Measurements from ENCODE around the gene ERCC5.
A peak's percentile ranks its signal among the peaks of the same experiment; 100 is the strongest.

The ERCC5 gene

DNA sequence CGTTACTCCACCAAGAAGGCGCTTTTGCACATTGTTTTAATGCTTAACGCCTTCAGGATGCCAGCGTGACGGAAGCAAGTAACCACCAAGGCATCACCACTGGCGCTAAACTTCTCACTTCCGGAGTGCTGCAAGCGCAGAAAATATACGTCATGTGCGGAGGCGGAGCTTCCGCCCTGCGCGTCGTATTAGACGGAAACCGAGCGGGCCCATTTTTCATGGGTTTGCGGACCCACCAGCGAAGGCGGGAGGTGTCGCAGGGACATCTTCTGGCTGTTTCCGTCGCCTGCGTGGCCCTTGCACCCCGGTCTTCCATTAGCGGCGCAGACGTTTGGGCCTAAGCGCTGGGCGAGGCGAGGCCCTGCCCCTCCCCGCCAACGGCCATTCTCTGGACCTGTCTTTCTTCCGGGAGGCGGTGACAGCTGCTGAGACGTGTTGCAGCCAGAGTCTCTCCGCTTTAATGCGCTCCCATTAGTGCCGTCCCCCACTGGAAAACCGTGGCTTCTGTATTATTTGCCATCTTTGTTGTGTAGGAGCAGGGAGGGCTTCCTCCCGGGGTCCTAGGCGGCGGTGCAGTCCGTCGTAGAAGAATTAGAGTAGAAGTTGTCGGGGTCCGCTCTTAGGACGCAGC is at the start of gene ERCC5:
TSS of gene ERCC5 (plus strand) at position 403 of the 631 bp plus-strand sequence. CDS start 235 bp downstream, outside the sequence.
- DNase-seq = peak; percentile 97

DNA sequence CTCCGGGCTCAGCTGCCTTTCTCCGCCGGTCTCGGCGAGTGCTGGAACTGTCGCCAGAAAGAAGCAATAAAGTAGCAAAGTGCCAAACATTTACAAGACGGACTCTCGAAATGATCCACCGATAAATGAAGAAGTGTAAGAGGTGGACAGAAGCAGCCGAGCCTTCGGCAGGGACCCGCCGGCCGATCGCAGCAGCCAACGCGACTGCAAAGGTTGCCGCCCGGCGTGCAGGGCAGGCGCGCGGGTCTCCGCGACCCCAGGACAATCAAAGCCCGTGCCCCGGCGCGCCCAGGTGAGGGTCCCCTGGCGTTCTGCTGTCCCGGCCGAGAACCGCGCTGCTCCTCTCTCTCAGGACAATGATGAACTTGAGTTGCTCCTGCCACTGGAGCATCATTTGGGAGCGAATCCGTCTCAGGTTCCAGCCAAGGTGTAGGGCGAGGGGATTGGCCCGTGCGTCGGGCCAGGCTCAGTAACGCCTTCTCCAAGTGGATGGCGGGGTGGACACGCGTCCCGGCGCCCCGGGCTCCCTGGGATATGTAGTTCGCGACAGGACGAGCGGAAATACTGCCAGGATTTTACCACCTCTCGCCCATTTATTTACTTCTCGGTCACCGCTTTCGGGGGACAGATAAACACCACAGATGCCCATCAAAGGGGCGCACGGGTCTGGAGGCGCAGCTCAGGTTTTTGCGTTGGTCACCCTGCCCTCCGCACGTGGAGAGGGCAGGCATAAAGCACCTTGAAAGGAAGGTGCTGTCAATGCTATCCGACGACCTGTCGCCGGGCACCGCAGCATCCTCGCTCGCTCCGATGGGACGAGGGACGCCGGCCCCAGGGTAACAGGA is 47.0 kb upstream of the ERCC5 start, which contains the start of the genes BIVM and POGLUT2:
TSS of gene BIVM (plus strand) at position 539 of the 845 bp plus-strand sequence. CDS start 8,149 bp downstream, outside the sequence.
TSS of gene POGLUT2 (minus strand) at position 396 of the 845 bp plus-strand sequence. CDS start at position 90, 306 bp downstream.
- DNase-seq = peak; percentile 92

DNA sequence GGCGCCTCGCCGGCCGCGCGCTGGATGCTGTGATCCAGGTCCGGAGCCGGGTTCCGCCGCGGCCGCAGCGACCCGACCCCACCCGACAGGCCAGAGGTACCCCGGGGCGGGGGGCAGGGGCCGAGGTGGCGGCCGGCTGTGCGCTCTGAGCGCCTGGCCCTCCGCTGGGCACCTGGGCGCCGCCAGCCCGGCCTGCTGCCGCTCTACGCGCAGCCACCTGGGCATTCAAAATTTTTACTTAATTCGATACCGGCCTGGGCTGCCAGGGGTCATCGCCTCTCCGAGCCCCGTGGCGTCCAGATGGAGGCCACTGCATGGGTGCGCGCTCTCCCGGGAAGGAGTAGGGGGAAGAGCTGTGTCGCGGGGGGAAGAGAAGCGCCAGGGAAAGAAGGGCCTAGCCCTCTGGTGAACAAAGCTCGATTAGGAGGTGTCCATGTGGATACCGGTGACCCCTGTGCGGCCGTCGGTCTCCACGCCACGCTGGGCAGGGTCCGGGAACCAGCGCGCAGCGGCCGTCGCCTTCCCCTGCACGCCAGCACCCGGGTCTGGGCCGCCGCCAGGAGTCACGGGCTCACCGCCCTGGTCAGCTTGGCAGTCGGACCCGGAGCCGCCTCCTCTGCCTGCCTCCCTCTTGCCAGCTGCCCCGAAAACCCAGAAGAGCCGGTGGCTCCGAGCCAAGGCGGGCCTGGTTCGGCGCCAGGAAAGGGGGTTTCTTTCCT is 46.2 kb upstream of the ERCC5 start:
- no peak for DNase-seq

DNA sequence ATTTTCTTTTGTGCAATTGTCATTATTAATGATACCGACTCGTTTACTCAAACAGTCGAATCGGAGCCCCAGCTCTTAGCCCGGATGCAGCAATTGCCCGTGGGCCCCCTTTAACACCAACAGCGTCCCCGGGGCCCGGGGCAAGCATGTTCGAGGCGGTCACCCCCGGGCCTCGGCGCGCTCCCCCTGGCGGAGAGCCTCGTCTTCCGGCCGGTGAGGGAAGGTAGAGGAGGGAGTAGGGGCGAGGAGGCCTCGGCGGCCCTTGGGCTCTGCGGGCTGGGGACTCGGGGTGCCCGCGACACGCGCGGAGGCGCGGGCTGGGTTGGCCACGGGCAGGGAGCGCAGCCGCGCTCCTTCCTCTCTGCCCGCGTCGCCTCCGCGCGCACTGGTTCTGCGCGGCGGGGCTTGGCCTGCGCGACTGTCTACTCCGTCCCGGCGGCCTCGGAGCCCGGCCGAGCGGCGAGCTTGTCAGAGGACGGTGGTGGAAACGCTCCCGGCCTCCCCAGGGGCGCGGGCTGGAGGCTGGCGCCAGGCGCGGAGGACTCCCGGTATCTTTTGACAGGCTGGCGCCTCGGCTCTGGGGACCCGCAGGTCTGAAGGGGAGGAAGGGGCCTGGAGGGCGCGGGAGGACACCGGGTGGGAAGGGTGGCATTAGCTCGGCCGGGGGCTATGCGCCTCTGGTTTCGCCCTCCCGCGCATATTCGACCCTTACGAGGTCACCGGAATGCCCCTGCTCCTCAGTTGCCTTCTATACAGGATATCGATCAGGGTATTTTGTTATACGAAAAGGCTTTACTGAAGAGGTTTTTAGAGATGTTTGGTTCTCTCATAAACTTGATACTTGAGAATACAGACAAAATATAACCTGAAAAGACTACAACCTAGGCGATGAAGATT is 45.4 kb upstream of the ERCC5 start:
- DNase-seq = peak; percentile 88

DNA sequence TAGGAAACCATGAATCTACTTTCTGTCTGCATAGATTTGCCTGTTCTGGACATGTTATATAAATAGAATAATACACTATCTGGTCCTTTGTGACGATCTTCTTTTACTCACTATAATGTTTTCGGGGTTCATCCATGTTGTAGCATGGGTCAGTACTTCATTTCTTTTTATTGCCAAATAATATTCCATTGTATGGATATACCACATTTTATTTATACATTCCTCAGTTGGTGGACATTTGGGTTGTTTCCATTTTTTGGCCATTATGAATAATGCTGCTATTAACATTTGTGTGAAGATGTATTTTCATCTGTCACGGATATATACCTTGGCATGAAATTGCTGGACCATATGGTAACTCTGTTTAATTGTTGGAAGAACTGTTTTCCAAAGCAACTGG is 40.2 kb upstream of the ERCC5 start:
- no peak for DNase-seq

DNA sequence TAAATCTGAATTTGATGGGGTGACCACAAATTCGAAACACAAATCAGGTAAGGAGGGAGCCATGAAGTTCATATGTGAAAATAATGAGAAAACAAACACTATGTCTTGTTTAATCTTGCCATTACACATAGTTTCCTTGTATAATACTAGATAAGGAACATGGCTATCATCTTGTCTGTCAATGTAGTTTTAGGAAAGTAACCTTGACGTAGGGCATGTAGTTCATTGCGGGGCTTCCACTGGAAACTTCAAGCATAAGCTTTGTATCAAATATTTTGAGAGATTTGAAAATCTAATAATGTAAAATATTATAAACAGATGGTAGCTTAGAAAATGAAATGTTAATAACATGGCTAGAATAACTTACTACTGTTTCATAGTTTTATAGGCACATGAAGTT is 38.1 kb upstream of the ERCC5 start:
- no peak for DNase-seq

DNA sequence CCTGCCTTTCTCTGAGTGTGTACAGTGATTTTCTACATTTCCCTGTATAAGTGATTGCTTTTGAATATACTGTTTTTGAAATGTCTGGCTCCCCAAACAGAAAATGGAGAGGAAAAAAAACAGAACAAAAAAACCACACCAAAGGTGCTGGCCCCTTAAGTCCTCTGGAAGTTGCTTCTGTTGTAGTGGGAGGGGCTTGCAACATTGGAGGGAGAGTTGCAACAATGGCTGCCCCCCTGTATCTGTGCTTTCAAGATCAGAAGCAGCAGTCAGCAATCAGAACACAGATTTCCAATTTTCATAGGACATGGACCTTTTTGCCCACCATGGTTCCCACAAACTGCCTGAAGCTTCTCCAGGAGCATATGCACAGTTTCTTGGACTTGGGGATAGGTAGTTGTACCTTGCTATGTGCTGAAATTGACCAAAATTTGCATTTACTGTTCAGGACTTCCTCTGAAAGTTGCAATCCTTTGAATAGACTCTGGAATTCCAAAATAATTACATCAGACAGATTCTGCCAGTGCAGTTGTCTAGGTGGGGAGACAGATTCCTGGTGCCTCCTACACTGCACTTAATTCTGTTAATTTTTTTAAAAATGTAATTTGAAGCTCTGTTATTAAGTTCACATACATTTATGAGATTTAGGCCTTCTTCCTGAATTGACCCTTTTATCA is 33.1 kb upstream of the ERCC5 start:
- no peak for DNase-seq

DNA sequence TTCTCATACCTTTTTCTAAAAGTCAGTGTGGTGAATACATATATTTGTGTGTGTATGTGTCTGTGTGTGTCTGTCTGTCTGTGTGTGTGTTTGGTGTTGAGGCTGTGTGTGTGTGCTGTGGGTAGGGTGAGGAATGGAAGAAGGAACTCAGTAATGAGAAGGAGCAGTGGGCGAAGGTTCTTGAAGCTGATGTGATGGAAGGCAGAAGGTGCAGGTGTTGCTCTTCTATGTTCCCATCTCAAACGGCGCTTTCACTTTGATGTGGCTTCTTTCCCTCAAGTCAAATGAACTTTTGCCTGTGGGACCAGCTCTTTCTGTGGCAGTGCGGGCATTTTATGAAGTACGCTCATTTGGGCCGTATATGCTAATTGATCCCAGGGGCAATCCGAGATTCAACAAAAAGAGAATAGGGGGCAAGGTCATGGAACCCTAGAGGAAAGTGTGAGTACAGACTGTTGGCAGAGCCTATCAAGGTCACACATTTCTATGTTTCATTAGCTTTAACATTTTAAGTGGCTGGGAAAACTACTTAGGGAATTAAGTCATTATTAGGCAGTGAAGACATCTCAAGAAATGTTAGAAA is 31.7 kb upstream of the ERCC5 start:
- no peak for DNase-seq

DNA sequence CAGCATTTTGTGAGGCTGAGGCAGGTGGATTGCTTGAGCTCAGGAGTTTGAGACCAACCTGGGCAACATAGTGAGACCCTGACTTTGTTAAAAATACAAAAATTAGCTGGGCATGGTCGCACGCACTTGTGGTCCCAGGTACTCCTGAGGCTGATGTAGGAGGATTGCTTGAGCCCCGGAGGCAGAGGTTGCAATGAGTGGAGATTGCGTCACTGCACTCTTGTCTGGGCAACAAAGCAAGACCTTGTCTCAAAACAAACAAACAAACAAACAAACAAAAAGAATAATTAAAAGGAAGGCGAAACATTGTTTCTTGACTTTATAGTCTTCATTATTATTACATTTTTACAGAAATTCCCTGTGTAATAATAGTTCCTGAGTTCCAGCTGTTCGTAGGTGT is 31.0 kb upstream of the ERCC5 start:
- no peak for DNase-seq

DNA sequence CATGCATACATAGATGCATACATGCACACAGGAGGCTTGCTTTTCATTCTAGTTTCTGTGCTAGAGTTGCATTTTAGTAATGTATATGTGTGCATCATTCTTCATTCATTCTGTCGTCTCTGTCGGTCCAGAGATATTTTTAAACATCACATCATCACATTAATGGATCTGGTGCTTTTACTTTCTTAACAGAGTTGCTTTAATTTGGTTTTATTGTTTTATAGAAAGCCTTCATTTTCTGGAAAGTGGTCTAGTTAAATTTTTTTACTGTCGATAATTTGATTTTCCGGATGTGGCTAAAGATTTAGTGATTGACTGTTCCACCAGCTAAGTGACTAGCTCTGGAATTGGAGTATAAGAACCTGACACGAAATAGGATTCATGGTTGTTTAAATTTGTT is 30.0 kb upstream of the ERCC5 start:
- no peak for DNase-seq

DNA sequence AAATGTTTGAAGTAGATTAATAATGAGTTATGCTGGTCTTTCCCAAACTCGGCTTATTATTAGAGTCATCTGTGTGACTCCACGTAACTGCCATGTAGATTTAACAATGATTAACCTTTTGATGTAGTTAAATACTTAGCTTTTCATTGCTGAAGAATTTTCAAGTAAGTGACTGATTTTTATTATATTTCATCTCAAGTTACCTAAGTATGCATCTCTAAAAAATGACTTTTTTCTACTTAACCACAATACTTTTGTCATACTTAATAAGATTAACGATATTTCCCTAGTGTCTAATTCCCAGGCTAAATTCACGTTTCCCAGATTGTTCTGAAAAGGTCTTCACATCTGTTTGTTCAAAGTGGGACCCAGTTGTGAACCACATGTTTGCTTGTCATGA is 29.1 kb upstream of the ERCC5 start:
- DNase-seq = no peak

DNA sequence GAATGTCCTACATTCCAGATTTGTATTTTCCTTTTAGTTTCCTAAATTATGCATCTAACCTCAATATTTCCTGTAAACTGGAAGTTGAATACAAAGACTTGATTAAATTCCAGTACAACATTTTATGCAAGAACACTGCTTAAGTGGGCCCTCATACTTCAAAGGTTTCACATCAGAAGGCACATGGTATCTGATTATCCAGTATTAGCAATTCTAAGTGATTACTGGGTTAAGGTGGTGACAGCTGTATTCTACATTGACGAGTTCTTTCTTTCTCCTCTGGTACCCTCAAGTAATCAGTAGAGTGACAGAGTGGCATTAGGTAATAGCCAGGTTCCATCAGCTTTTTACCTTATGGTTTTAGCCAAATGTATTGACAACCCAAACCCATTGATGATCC is 28.6 kb upstream of the ERCC5 start:
- no peak for DNase-seq

DNA sequence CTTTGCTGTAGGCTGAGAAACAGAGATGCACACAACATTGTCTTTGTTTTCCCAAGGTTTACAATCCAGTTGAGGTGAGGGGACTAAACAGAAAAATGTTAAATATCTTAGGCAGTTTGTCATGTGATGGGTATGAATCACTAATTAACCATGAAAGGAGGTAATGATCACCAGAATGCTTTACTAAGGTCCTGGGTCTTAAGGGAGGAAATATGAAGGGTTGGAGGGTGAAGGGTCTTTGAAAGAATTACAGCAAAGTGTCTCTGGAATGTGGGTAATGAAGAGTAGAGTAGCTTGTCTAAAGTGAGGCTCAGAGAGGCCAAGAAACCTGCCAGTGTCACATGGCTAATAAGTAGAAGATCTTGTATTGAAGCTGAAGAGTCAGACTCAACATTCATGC is 27.9 kb upstream of the ERCC5 start:
- DNase-seq = no peak

DNA sequence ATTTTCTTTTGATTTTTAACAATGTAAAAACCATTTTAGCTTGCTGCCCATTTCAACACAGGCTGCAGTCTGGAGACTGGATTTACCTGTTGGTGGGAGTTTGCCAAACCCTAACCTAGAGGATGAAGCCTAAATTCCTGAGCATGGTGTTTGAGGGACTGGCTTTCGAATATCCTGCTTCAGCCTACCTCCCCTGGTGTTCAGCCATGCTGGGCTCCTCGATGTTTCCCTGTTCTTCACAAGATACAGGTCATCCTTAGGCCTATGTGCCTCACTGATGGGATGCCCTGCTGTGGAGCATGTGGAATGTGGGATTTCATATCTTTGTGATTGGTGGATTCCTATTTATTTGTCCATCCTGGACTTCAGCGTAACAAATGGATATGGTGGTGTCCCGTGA is 20.4 kb upstream of the ERCC5 start:
- no peak for DNase-seq

DNA sequence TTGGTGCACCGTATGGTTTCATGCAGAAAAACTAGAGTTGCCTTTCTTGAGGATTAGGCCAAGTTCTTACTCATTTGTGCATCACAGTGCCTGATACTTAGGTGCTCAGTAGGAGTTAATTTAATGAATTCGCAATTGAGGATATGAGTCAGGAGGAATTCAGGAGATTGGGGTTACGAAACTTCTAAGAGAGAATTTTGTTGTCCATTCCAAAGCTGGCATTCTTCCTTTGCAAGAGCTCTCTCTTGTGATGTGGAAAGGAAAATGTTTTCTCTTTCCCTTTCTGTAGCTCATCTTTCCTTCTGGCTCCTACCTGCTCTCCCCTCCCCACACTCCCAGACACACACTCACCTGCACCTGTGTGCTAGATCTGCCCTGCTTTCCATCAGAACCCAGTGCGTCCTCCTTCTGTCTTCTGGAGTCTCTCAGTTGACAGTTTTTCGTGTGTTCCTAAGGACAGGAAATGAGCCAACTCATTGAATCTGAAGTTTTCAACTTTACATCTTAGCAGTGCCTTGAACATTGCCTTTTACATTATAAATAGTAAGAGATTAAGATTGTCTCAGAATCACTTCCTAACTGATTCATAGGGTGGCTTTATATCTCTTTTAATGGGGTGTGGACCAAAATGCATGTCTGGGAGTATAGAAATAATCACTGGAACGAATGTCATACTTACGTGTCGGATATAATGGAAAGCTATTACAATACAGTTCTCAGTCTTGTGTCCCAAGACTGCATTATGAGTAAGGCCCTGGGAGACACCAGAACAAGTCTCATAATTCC is 19.7 kb upstream of the ERCC5 start:
- no peak for DNase-seq

DNA sequence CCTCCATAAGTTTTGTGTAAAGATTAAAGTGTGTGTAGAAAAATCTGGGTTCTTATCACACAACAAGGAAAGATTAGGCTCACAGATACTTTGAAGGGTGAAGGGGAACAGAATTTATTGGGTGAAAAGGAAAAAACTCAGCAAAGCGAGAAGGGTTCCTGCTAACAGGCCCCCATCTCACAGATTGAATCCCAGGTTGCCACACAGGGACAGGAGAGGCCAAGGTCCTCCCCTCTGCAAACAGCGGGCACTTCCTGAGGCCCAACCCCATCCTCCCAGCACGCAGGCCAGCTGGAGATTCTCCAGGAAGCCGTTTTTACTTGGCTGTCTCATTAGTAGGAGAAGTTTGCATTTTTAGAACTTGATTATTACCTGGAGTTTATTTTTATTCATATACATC is 15.2 kb upstream of the ERCC5 start:
- no peak for DNase-seq

DNA sequence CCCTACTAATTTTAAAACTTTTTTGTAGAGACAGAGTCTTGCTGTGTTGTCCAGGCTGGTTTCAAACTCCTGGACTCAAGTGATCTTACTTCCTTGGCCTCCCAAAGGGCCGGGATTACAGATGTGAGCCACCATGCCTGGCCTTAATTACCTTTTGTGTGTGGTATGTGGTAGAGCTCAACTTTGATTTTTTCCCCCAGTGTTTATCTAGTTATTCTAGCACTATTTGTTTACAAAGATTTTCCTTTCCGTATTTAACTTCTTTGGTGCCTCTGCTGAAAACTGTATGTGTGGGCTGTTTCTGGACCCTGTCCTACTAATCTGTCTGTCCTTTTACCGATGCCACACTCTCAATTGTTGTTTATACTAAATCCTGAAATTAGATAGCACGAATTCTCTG is 9.4 kb upstream of the ERCC5 start:
- no peak for DNase-seq

DNA sequence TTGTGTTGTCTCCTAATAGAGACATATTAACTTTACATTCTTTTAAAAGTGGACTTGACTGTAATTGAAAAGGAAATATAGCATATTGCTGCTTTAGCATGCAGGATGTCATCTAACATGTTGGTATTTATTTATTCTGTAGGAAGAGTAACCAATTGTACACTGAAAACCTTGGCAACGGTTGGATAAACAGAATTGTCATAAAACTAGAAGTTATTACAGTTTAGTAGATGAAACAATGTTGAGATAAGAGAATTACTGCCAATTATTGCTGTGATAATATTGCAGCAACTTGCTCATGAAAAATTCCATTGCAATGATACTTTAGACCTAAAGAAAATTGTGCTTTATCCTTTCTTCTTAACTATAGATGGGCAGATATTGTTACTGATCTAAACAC is 7.6 kb upstream of the ERCC5 start:
- DNase-seq = no peak

DNA sequence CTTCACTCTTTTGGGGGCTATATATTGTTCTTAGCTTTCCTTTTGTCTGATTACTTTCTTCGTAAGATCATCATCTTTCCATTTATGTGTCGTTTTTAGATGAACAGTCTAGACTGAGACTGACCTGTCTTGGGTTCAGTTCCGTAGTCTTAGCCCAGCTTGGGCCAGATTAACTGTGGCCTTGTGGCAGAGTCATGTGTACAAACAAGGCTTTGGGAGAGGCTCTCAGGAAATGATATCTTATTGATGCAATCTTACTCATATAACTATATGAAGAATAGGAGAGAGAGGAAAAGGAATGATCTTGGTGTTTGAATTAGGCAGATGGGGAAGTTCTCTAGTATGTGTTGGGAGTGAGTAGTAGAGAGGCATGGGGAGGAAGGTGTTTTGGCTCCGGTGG is 6.8 kb upstream of the ERCC5 start:
- no peak for DNase-seq

DNA sequence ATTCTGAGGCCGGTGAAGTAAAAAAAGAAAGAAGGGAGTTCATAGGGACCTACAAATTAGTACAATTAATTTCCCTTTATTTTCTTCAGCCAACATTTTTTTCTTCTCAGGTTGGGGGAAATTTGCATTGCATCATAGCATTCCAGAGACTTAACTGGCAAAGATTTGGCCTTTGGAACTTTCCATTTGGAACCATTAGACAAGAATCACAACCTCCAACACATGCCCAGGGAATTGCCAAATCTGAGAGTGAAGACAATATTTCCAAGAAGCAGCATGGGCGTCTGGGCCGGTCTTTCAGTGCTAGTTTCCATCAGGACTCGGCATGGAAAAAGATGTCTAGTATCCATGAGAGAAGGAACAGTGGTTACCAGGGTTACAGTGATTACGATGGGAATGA is 6.4 kb upstream of the ERCC5 start:
- no peak for DNase-seq

DNA sequence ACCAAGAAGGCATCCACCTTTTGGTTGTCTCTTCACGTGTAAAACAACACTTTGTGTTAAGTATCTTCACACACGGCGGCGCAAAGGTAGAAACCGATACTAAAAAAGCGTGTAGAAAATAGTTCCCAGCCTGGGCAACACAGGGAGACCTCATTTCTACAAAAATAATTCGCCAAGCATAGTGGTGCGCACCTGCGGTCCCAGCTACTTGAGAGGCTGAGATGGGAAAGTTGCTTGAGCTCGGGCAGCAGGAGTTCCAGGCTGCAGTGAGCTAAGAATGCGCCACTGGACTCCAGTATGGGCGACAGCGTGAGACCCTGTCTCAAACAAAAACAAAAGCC is 573 bp upstream of the ERCC5 start:
- DNase-seq = no peak

Data from activated CD4-positive, alpha-beta T cell treated with anti-CD3 and anti-CD28 coated beads for 48 hours (primary cell).